ENCODE results near the gene CLTC.

Gene CLTC

GRCh38 chr17:59688008-59688407, 68.3 kb downstream of the CLTC start:
- no peak for DNase-seq

GRCh38 chr17:59688496-59688895, 68.8 kb downstream of the CLTC start:
- DNase-seq = no peak

- DNase-seq = no peak
Observed at GRCh38 chr17:59693582-59693981, 73.9 kb downstream of the CLTC start.

- DNase-seq = no peak
Observed at GRCh38 chr17:59694344-59694743, 74.6 kb downstream of the CLTC start.

GRCh38 chr17:59695945-59696681, 76.4 kb downstream of the CLTC start:
- DNase-seq = no peak

GRCh38 chr17:59696682-59697277, 77.1 kb downstream of the CLTC start:
- DNase-seq = no peak

- DNase-seq = no peak
Observed at GRCh38 chr17:59698143-59698542, 78.4 kb downstream of the CLTC start.

- no peak for DNase-seq
Observed at GRCh38 chr17:59699218-59699617, 79.5 kb downstream of the CLTC start.

GRCh38 chr17:59699786-59700185, 80.1 kb downstream of the CLTC start:
- no peak for DNase-seq

- DNase-seq = no peak
Observed at GRCh38 chr17:59702304-59702703, 82.6 kb downstream of the CLTC start.

GRCh38 chr17:59707149-59707970, 87.7 kb downstream of the CLTC start, which contains the start of the genes PTRH2 and VMP1:
Gene PTRH2, minus strand, starts transcription at chr17:59707430. Its CDS starts 9,452 bp downstream, at chr17:59697978.
Gene VMP1, plus strand, starts transcription at chr17:59707654. Its CDS starts 23,793 bp downstream, at chr17:59731447.
- peak; percentile 99 for DNase-seq

GRCh38 chr17:59707971-59708430, 88.3 kb downstream of the CLTC start:
- no peak for DNase-seq

- no peak for DNase-seq
Observed at GRCh38 chr17:59711936-59712335, 92.2 kb downstream of the CLTC start.

- DNase-seq = no peak
Observed at GRCh38 chr17:59712862-59713261, 93.2 kb downstream of the CLTC start.

- DNase-seq = no peak
Observed at GRCh38 chr17:59714255-59714654, 94.6 kb downstream of the CLTC start.

GRCh38 chr17:59716427-59716826, 96.7 kb downstream of the CLTC start:
- DNase-seq = no peak

- no peak for DNase-seq
Observed at GRCh38 chr17:59719526-59719925, 99.8 kb downstream of the CLTC start.

GRCh38 chr17:59722623-59723022, 102.9 kb downstream of the CLTC start:
- no peak for DNase-seq

GRCh38 chr17:59723041-59723440, 103.3 kb downstream of the CLTC start:
- DNase-seq = no peak

GRCh38 chr17:59723607-59724006, 103.9 kb downstream of the CLTC start:
- no peak for DNase-seq

GRCh38 chr17:59725691-59726090, 106.0 kb downstream of the CLTC start:
- DNase-seq = no peak

- DNase-seq = no peak
Observed at GRCh38 chr17:59727817-59728533, 108.3 kb downstream of the CLTC start.
